ENCODE data around the gene FDPS.

GRCh38 chr1:155309423-155310021, 856 bp downstream of the FDPS start:
- TF ChIP-seq SIN3A (IDR thresholded peaks at IDR 0.05; ENCODE audit: low read depth) (no peak), POLR2AphosphoS5 (IDR thresholded peaks at IDR 0.05; ENCODE audit: low read depth, low read length) (no peak), POLR2A (IDR thresholded peaks at IDR 0.05; ENCODE audit: borderline replicate concordance, extremely low read depth, insufficient read depth, insufficient read length) (no peak), CTCF (IDR thresholded peaks at IDR 0.05 in 2 of 3, conservative IDR thresholded peaks at IDR 0.05 in 1 of 3; ENCODE audit: borderline replicate concordance in 1 of 3, insufficient read depth in 1 of 3, low read depth in 2 of 3, low read length in 2 of 3) (no peak), JUND (IDR thresholded peaks at IDR 0.05) (no peak), YY1 (IDR thresholded peaks at IDR 0.05; ENCODE audit: extremely low read depth, insufficient replicate concordance, low read depth, low read length) (no peak), EZH2 (IDR thresholded peaks at IDR 0.05) (no peak), REST (IDR thresholded peaks at IDR 0.05; ENCODE audit: low read depth) (no peak)
